WI38 (cell line): ENCODE data around the gene CORT.
"Not testable (repeated sequence)": the region's sequence is repeated elsewhere in the genome, so short reads cannot be mapped to it uniquely, and the experiment has no call there.

Source experiments
- H3K4me3 ChIP-seq: 2 replicates; pipeline ENCODE4 v1.5.1; 2011; ENCODE audit warnings: low read depth, mild to moderate bottlenecking, control low read depth, low read length
- TF ChIP-seq, protein P1 (sequence below): IDR thresholded peaks from 2 replicates; pipeline ENCODE4 v1.5.1; 2012; ENCODE audit warnings: low read depth, mild to moderate bottlenecking, control low read depth, low read length

CORT gene

GRCh38 chr1:10421637-10422036 is 28.2 kb upstream of the CORT start:
- TF ChIP-seq, protein P1, sequence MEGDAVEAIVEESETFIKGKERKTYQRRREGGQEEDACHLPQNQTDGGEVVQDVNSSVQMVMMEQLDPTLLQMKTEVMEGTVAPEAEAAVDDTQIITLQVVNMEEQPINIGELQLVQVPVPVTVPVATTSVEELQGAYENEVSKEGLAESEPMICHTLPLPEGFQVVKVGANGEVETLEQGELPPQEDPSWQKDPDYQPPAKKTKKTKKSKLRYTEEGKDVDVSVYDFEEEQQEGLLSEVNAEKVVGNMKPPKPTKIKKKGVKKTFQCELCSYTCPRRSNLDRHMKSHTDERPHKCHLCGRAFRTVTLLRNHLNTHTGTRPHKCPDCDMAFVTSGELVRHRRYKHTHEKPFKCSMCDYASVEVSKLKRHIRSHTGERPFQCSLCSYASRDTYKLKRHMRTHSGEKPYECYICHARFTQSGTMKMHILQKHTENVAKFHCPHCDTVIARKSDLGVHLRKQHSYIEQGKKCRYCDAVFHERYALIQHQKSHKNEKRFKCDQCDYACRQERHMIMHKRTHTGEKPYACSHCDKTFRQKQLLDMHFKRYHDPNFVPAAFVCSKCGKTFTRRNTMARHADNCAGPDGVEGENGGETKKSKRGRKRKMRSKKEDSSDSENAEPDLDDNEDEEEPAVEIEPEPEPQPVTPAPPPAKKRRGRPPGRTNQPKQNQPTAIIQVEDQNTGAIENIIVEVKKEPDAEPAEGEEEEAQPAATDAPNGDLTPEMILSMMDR = no peak
- no peak overlapping the region for H3K4me3 ChIP-seq

DNA sequence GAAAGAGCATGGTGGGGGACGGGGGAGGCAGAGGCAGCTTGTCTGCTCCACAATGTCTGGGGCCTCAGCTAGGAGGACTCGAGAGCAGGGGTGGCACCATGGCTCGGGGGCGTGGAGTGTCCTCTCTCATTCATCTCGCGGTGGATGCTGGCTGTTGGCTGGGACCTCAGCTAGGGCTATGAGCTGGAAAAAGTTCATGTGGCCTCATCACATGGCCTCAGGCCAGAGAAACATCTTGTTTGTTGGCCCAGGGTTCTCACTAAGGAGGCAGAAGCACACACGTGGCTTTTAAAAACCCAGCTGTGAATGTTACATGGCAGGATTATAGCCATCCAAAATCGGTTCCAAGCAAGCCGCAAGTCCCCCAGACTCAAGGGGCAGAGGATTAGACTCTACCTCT is 25.8 kb upstream of the CORT start:
- no peak overlapping the region for H3K4me3 ChIP-seq
- TF ChIP-seq, protein P1 = no peak

- TF ChIP-seq, protein P1 = no peak
- H3K4me3 ChIP-seq = no peak overlapping the region
Observed at GRCh38 chr1:10424651-10425050, 25.2 kb upstream of the CORT start.

DNA sequence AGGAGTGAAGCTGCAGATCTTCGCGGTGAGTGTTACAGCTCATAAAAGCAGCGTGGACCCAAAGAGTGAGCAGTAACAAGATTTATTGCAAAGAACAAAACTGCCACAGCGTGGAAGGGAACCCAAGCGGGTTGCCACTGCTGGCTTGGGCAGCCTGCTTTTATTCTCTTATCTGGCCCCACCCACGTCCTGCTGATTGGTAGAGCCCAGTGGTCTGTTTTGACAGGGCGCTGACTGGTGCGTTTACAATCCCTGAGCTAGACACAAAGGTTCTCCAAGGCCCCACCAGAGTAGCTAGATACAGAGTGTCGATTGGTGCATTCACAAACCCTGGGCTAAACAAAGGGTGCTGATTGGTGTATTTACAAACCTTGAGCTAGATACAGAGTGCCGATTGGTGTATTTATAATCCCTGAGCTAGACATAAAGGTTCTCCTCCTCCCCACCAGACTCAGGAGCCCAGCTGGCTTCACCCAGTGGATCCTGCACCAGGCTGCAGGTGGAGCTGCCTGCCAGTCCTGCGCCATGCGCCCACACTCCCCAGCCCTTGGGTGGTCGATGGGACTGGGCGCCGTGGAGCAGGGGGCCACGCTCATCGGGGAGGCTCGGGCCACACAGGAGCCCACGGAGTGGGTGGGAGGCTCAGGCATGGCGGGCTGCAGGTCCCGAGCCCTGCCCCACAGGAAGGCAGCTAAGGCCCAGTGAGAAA is 23.9 kb upstream of the CORT start:
- not testable (repeated sequence) for H3K4me3 ChIP-seq

- H3K4me3 ChIP-seq = not testable (repeated sequence)
Observed at GRCh38 chr1:10426535-10426848, 23.3 kb upstream of the CORT start.

DNA sequence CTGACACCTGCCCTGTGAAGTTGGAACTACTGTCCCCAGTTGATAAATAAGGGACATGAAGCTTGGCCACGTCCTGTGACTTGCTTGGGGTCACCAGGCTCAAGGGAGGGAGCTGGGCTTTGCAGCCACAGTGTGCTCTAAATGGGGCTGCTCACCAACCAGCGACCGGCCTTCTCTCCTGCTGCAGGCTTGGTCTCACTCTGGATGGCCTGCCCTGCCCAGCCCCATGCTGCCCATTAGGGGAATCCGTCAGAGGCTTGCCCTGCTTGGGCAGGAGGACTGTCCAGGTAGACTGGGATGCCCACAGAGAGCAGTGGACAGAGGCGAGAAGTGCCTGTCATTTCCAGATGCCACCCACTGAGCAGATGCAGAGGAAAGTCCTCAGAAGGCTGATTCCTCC is 20.8 kb upstream of the CORT start:
- TF ChIP-seq, protein P1 = no peak

DNA sequence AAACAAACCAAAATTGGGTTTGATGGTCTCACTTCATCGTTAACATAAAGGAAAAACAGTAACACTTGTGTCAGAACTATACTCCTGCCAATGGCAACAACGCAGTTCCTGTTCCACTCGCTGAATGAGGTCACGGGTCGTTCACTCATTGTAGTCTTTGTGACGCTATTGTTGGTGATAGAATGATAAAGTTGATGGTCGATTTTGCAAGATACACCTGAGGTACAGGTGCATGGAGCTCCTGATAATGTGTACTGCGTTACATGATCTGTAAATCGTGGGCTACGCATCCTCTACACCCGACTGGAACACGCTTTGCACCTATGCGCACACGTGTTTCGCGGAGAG is 20.0 kb upstream of the CORT start:
- peak overlapping the region; percentile 76 for H3K4me3 ChIP-seq
- TF ChIP-seq, protein P1 = no peak

More for the DNA sequence above, 20.8 kb upstream of the CORT start:
- H3K4me3 ChIP-seq = no peak overlapping the region

- H3K4me3 ChIP-seq = peak within 1 kb of the TSS; percentile 76
- TF ChIP-seq, protein P1 = peak; percentile 74
Observed at GRCh38 chr1:10430216-10431069, 19.4 kb upstream of the CORT start, which contains the start of gene CENPS. Gene CENPS, plus strand, starts transcription at chr1:10430433. Its CDS starts 85 bp downstream, at chr1:10430518.
